ENCODE results near the gene MYO9B.
A peak's percentile ranks its signal among the peaks of the same experiment; 100 is the strongest.

The MYO9B gene

DNA sequence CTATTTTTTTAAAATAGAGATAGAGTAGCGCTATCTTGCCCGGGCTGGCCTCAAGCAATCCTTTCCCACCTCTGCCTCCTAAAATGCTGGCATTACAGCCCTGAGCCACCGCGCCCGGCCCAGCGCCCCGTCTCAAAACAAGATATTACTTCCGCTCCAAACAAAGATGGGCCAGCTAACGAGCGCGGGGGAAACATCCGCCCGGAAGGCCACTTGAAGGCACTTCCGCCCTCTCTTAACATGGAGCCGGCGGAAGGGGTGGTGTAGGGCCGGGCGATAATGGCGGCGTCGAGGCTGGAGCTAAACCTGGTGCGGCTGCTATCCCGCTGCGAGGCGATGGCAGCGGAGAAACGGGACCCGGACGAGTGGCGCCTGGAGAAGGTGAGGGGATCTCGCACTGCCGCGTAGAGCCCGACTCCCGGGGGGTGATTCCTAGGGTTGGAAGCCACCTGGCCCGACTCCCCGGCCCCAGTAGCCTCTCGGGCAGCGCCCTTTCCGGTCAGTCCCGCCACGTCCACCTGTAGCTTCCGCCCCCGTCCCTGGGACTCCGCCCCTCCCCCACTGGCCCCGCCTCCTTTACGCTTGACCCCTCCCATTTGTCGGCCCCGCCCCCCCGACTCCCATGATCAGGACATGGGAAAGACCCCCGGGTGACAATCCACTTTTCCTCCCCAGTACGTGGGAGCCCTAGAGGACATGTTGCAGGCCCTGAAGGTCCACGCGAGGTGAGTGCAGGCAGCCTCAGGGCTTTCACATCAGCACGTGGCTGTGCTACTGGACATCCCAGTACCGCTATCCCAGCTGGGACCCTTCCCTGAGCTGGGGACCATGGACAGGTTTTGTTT, 139.8 kb downstream of the MYO9B start, which contains the start of gene USE1:
Gene USE1, plus strand, starts transcription at position 231 of the 845 bp plus-strand sequence. Its CDS starts 49 bp downstream, at position 280.
- DNase-seq = peak; percentile 91

DNA sequence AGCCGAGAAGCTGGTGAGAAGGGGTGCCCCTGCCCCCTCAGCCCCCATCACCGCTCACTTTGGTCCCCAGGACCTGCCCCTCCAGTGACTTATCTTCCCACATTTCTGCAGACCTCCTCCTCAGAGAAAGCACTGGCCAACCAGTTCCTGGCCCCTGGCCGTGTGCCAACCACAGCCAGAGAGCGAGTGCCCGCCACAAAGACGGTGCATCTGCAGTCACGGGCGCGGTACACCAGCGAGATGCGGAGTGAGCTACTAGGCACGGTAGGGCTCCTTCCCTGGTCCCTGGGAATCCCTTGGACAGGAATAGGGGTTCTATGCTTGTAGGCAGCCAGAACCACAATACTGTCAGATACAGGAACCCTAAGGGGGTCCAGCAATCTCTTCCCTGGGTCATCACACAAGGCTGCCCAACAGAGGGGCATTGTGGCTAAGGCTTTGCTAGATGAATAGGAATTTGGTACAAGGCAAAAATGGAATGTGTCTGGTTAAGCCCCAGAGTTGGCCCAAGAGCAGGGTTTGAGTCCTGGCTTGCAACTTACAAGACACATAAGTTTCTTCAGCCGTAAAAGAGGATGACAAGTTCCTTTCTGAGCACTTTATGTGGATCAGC, 140.6 kb downstream of the MYO9B start:
- DNase-seq = no peak

DNA sequence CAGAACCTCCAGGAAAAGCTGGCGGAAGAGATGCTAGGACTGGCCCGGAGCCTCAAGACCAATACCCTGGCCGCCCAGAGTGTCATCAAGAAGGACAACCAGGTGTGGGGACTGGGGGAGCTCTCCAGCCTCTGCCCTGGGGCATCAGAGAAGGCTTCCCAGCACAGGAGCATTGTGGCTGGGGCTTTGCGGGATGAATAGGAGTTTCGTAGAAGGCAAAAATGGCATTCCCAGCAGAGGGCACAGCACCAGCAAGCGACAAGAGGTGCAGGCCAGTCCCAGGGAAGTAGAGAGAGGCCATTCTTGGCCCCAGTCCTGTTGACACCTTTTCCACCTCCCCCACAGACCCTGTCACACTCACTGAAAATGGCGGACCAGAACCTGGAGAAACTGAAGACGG, 143.7 kb downstream of the MYO9B start:
- DNase-seq = no peak

DNA sequence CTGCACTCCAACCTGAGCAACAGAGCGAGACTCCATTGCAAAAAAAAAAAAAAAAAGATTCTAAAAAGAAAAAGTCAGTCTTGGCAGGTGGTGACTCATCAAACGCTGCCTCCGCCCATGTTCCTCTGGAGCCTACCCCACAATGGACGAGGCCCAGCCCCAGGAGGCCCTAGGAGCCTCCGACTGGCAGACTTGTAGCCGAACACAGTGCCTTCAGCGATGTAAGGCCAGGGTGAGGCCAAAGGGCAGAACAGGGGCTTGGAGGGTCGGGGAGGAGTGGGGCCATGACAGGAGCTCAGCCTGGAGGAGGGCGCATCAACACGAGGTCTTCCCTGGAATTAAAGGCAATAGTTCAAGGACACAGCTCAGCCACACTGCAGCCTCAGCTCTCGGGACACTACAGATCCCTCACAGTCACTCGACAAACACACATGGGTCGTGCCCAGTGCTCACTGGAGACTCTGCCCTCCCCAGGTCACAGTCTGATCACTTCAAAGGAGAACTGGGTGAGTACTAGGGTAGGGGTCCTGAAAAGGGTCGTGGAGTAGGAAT, 144.7 kb downstream of the MYO9B start:
- DNase-seq = peak; percentile 63

DNA sequence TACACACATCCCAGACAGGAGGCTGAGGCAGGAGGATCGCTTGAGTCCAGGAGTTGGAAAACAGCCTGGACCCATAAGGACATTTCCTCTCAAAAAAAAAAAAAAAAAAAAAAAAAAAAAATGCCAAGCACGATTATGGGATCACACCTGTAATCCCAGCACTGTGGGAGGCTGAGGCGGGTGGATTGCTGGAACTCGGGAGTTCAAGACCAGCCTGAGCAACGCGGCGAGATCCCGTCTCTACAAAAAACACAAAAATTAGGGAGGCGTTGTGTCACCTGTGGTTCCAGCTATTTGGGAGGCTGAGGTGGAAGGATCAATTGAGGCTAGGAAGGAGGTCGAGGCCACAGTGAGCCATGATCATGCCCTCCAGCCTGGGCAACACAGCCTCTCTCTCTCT, 149.5 kb downstream of the MYO9B start:
- DNase-seq = no peak

DNA sequence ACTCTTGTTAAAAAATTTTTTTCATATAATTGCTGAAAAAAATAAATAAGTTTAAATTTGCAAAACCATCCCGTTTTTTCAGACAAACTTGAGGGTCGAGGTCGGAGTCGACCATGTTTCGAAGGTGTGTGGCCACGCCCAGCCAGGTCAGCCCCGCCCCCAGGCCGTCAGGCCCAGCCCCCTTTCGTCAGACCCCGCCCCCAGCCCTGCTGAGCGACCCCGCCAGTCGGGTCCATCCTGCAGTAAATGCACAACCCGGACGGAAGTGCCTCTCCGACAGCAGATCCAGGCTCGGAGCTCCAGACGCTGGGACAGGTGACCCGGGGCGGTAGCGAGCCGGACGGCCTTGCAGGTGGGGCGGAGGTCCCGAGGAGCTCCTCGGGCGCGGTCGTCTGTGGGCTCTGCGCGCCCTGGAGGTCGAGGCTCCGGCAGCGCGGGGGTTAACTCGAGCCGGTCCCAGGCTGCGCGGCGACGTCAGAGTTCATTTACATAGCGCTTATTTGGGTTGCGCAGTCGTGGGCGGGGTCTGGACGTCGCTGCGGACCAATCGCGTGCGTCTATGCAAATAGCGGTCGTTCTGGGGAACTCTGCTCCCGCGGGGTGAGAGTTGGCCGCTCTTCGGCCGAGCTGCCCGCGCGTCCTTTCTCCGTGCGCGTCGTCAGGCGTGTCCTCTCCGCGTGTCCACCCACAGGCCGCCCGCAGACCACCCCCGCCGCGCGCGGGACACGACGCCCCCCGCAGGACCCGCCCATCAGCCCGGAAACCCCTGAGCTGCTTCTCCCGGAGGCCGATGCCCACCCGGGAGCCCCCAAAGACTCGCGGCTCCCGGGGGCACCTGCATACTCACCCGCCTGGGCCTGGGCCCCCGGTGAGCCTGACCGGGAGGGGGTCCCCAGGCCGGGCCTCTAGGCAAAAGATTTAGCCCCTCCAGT, 150.7 kb downstream of the MYO9B start, which contains the start of gene OCEL1:
Gene OCEL1, plus strand, starts transcription at position 225 of the 932 bp plus-strand sequence. Its CDS starts 22 bp downstream, at position 247.
- peak; percentile 96 for DNase-seq

DNA sequence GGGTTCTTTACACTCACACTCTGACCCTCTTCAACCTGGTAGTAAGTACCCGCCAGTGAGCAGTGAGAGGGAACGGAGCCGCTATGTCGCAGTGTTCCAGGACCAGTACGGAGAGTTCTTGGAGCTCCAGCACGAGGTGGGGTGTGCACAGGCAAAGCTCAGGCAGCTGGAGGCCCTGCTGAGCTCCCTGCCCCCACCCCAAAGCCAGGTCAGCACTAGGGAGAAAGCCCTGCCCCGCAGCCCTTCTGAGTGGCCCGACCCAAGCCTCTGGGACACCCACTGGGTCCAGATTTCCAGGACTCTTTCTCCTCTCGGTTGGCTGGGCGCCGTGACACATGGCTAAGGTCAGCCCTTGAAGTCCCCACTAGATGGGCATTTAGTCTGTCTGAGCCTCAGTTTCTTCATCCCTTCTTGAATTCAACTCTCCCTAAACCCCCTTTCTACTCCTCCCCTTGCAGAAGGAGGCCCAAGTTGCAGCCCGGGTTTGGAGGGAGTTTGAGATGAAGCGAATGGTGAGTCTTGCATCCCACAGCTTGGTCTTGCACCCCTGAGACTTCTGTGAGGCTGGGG, 152.3 kb downstream of the MYO9B start:
- no peak for DNase-seq

DNA sequence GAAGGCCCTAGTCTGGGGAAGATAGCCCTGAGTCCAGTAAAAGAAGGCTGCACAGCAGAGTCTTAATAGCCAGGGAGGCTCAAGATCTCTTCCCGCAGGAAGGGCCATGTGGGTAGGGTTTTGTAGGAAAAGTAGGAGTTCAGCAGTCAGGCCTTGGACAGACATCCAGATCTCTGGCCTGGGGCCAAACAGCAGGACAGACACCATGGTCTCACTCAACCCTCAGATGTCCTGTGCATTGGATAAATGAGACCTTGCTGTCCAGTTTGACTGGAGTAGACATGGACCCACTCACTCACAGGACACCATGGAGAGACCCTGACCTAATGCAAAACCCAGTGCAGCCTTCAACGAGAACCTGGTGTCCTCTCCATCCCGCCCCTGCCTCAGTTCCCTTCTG, 154.3 kb downstream of the MYO9B start:
- no peak for DNase-seq

DNA sequence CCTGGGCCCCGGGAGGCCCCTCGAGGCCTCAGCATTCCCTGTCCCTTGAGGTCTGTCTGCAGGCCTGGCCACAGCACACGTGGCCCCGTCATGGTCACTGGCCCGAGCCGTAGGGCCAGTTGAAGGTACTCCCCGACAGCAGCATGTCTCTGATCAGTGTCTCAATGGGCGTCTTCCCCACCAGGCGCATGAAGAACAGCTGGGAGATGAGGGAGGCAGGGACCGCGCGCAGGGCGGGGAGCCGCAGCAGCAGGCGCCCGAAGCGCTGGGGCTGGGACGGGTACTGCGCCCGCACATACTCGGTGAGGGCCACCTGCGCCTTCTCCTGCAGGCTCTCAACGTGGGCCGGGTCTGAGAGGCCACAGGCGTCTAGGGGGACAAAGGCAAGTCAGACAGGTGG, 156.7 kb downstream of the MYO9B start:
- DNase-seq = no peak

DNA sequence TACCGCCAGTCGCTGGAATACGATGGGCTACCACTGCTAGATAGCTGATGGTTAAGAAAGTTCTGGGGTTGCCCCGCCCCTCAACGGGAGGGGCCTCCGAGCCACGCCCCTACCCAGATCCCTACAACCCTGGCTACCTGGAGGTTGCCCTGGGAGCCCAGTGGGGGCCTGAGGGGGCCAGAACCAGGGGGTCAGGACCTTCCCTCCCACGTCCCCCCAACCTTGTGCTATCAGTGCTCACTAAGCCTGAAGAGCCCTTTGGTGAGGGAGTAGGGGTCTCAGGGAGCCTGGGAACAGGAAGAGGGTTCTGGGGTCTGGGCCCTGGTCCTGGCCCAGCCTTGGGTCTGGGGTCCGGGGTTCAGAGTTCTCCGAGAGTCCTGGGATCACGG, 159.3 kb downstream of the MYO9B start:
- DNase-seq = peak; percentile 38

DNA sequence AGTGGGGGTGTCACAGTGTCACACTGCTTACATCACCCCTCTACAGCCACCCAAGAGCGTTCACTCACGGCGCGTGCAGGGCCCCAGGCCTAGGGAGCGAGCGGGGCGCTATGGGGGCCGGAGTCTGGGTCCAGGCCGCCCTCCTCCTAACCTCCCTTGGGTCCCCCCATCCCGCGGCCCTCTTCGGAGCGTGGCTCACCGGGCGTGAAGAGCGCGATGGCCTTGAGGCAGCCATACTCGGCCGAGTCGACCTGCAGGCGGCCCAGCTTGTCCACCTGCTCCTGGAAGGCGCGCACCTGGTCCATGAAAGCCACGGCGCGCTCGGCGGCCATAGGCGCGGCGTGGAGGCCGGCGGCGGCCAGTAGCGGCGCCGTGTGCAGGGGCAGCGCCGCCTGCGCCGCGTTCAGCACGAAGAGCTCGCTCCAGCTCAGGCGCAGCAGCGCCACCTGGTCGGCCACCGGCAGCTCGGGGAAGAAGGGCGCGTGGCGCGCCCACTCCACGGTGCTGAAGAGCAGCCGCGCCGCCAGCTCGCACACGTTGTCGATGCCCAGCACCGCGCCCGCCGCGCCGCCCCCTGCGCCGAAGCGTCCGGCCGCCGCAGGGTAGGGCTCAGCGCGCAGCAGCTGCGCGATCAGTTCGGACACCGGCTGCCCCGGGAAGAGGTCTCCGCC, 159.9 kb downstream of the MYO9B start:
- peak; percentile 61 for DNase-seq

DNA sequence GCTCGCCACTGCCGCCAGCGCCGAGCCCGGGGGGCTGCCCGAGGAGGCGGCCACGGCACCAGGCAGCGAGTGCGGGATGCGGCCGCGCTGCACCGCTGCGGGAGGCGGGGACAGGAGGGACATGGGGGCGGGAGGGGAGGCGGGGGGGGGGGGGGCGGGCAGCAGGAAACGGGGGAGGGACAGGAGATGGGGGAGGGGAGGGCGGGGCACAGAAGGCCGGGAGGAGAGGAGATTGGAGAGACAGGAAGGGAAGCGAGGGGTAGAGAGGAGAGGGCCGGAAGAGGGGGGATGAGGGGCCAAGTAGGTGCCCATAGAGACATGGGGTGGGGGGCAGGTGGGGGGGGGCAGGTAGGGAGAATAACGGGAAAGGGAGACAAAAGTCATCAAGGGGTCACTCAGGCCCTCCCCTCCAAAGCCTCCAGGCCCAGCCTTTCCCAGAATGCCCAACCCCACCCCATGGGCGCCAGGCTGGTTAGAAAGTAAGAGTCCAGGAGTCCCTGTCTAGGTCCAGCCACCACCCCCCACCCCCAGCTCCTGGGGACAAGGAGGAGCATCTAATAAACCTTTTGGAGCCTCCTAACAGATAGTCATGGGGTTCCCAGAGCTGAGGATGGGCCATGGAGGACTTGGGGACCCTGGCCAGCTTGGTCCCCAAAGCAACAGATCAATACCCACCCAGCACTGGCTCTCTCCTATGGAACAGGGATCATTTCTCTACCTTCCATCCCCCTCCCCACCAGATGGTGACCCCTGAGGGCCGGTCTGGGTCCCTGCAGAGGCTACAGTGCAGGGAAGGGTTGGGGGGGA, 160.6 kb downstream of the MYO9B start:
- peak; percentile 52 for DNase-seq

DNA sequence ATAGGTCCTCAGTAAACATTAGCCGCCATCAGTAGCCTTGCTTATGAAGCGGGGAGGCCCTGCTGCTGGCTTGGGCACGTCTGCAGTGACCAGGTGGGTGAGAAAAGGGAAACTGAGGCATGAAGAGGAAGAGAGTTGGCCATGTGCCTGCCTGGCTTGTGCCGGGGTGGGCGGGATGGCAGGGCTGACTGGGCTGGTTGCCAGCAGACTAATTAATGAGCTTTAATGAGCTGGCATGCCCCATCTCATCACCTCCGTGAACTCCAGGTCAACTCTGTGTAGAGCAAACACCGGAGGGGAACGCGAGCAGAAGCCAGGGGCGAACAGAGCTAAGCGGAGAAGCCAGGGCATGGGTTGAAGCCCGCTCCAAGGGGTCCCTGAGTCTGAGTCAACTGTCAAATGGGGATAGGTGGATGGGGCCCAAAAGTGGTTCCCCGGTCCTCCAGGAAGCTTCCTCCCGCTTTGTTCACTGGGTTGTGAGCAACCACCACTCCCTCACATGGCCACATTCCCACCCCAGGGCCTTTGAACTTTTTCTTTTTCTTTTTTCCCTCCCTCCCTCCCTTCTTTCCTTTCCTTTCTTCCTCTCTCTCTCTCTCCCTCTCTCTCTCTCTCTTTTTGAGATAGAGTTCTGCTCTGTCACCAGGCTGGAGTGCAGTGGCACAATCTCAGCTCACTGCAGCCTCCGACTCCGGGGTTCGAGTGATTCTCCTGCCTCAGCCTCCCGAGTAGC, 161.4 kb downstream of the MYO9B start:
- no peak for DNase-seq

DNA sequence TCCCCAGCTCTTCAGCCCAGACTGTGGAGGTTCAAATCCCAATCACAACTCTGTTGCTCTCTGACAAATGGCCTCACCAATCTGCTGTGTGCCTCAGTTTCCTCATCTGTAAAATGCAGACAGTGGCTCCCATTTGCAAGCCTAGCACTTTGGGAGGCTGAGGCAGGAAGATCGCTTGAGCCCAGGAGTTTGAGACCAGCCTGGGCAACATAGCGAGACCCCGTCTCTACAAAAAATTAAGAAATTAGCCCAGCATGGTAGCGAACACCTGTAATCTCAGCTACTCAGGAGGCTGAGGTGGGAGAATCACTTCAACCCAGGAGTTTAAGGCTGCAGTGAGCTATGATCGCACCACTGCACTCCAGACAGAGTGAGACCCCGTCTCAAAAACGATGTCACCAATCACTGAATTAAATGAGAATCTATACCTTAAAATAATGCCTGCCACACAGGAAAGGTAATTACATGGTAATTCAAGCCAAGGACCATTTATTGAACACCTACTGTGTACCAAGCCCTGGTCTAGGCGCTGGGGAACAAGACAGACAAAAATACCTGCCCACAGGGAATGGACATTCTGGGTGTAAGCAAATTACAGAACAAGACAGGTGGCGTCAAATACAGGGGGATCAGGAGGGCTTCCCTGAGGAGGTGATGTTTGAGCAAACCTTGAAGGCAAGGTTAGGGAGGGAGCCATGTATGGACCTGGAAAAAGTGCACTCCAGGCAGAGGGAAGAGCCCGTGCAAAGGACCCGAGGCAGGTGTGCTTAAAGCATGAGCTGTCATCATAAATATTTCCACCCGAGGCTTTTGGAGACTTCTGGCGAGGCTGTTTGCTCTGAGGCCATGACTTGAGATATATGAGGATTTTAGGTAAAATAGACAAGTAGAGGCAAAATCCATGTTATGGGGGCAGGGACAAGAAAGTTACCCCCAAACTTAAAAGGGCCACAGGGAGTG, 162.4 kb downstream of the MYO9B start:
- no peak for DNase-seq

DNA sequence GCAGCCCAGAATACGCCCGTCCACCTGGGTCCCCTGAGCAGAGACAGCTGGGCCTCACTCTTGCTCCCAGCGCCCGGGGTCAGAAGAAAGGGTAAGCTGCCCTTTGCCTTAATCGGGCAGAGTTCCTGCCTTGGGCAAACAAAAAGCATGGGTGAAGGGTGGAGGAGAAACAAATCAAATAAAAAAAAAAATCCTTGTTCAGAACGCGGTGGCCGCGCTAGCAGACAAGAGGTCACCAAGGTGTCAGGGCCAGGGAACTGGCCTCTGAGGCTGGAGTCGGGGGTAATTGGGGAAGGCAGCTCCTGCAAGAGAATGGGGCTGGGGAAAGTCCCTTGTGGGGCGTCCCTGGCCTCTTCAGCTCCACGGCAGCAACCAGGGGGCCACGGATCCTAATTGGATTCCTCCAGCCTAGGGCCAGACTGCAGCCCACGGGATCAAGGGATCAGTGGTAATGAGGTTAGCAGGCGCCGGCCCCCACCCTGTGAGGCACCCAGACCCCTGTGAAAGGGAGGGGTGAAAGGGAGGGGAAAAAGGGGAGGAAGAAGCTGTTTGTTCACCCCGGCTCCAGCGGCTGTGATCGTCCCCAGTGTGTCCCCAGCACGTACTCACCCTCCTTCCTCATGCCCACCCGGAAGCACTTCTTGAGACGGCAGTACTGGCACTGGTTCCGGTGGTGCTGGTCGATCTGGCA, 164.6 kb downstream of the MYO9B start:
- no peak for DNase-seq

DNA sequence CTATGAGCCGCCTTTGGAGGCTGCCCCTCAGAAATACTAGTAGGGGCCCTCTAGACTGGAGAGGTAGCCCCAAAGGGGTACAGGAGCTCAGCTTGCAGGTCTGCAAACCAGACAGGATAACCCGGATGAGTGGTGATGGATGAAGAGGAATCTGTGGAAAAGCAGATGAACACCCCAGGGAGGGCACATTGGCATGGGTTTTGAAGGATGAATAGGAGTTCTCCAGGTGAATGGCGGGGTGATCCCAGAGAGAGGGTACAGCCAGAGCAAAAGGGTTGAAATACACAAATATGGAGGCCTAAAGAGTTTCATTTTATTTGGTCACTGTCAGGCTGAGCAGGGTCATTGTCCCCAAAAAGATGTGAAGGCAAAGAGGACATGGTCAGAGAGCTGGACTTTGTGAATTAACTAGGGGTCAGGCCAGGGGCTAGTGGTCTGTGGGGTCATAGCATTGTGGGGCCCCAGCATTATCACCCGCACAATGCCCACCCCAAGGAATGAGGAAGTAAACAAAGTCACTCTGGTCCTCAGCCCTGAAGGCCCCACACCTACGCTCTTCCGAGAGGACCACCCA, 165.3 kb downstream of the MYO9B start:
- no peak for DNase-seq

DNA sequence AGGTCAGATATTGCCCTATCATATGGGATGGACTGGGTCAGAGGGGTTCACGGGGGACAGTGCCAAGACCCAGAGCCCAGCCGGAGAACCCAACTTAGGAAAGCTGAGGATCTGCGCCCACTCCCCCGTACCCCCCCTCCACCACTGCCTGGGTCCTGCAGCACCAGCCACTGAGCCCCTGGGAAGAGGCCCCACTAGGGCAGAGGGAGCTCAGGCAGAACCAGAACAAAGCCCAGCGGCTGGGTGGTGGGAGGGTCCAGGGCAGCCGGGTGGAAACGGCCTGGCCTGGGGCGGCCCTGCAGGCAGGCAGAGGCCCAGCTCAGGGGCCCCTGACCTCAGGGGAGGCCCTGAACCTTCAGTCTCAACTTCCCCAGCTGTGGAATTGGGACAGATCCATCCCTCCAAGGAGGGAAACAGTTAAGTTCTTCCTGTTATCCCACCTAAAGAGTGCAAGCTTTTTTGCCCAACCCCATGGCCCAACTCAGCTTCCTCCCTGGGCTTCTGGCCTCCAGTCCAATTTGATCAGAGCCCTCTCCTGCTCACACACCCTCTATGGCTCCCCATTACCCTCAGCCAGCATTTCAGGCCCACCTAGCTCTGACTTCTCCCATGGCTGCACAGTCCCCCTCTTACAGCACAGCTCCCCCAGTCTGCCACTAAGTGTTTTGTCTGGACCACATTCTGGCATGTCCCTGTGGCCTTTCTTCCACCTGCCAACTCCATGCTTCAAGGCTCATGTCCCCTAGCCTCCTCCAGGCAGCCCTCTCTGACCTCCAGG, 167.0 kb downstream of the MYO9B start:
- no peak for DNase-seq

Measured in fibroblast of skin of right quadriceps (primary cell).